HG03442 (cell line): ENCODE measurements around the gene CP.
"Not testable (repeated sequence)": the region's sequence is repeated elsewhere in the genome, so short reads cannot be mapped to it uniquely, and the experiment has no call there.

Experiments
- ATAC-seq: cut with Tn5 transposase; IDR thresholded peaks from one replicate; pipeline ENCODE4 v1.9.1; 2021; ENCODE audit warnings: mild to moderate bottlenecking, moderate library complexity; ENCODE audit not compliant: unreplicated experiment

The CP gene

DNA sequence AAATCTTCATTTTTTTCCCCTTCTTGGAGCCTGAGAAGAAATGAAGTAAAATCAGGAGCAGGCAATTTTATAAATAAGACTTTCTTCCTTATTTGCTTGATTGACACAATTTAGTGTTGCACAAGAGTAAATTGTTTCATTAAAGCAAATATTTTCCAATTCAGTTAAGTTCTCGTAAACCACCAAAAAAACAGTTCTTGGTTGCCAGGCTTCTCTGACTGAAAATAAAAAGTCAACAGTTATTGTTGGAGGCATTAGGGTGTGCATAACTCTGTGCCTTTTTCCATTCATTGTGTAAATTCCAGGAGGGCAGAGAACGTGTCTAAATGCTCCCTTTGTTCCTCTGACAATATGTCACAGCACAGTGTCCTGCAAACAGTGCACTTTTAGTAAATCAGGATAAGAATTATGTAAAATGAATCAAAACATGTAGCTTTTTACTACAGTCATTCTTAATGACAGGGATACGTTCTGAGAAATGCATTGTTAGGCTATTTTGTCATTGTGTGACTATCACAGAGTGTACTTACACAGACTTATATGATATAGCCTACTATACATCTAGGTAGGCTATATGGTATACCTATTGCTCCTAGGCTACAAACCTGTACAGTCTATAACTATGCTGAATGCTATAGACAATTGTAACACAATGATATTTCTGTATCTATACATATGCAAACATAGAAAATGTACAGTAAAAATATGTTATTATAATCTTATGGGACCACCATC lies at the start of gene CP:
Gene CP, minus strand, starts transcription at position 47 of the 735 bp plus-strand sequence. Its CDS starts 37 bp downstream, at position 10.
- no peak for ATAC-seq

DNA sequence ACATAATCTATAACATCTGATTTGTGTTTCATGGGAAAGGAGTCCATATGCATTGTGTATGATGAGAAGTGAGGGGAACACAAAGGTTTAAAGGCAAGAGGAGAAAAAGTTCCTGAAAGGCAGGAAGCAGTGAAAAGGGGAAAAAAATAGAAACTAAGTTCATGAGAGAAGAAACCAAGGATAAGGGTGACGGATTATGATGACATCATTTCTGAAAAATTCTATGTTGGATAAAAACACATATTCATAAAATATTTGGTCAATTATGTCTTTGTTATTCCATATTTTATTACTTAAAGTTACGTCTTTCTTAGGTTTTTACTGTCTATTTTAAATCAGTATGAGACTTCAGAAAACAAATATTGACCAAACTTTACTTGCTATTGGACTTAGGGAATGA lies 48.6 kb upstream of the CP start:
- no peak for ATAC-seq

DNA sequence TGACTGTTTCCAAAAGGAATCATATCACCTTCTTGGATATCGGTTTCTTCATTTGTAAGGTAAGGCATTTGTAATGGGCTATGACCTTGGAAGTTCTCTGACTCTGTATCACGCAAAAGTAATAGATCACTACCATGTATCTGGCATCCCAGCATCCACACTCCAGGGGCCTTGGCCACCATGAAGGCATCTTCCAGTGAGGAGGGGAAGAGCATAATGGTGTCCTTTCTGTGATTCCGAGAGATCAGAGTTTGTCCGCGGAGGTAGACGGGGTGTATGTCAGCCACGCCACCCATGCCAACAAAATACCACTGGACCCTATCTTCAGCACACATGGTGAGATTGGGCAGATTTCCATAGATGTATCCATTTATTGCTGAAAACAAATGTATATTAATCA lies 48.1 kb upstream of the CP start:
- ATAC-seq, result no peak

DNA sequence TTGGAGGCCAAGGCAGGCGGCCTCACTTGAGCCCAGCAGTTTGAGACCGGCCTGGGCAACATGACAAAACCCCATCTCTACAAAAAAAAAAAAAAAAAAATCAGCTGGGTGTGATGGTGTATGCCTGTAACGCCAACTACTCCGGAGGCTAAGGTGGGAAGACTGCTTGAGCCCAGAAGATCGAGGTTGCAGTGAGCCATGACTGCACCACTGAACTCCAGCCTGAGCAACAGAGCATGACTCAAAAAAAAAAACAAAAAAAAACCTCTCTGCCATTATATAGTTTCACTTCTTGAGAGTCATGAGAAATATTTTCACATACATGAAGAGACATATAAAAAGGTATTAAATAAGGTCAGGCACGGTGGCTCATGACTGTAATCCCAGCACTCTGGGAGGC lies 45.9 kb upstream of the CP start:
- ATAC-seq, result peak; percentile 60

DNA sequence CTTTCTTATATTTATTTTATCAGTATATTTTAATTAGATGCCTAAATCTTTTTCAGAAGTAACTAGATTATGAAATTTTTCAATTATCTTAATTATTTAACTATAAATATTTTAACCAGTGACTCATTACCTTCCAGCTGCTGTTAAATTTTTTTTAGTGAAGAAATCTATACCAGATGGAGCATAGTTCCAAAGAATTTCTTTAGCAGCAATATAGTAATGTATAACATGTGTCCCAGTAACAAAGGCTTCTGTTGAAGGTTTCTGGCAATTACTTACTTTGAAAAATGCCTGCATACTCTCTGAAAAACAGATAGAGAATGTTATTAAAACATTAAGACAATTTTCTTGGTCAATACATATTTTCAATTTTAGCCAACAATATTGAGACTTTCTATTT lies 45.1 kb upstream of the CP start:
- ATAC-seq, result no peak

DNA sequence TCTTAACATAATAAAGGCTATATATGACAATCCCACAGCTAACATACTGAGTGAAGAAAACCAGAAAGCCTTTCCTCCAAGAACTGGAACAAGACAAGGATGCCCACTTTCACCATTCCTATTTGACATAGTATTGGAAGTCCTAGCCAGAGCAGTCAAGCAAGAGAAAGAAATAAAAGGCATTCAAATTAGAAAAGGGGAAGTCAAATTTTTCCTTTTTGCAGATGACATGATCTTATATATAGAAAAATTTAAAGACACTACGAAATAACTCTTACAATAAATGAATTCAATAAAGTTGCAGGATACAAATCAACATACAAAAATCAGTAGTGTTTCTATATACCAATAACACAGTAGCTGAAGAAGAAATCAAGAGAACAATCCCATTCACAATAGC lies 42.2 kb upstream of the CP start:
- ATAC-seq, result no peak

DNA sequence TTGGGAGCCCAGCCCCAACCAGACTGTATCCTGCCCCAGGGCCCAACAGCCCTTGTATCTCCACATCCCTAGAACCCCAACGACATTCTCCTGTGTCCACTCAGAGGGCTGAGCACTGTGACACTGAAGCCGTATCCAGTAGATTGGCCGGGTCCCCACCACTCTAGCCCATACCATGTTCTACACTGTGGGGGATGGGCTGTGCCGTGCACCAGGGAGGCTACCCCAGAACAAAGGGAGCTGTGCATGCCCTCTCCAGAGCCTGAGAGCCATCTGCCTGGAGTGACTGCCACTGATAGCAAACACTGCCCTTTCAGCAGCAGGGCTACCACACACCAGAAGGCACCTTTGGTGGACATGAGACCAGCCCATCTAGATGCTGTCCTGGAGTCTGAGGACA lies 37.1 kb upstream of the CP start:
- no peak for ATAC-seq

DNA sequence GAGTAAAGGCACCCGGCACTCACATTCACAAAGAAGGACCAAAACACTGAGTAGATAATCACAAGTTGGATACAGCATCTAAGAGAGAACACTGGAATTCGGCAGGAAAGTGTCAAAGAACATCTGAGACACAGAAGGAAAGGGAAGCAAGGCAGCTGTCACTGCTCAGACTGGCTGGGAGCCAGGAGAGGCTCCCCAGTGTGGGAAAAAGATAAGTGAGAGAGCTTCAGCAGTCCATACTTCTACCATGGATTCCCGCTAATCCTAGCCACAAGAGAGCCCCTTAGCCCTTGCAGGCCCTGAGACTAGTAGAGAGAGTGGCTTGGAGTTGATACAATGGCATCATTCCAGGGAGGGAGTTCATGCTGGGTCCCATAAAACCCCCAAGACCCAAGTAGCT lies 36.7 kb upstream of the CP start:
- no peak for ATAC-seq

DNA sequence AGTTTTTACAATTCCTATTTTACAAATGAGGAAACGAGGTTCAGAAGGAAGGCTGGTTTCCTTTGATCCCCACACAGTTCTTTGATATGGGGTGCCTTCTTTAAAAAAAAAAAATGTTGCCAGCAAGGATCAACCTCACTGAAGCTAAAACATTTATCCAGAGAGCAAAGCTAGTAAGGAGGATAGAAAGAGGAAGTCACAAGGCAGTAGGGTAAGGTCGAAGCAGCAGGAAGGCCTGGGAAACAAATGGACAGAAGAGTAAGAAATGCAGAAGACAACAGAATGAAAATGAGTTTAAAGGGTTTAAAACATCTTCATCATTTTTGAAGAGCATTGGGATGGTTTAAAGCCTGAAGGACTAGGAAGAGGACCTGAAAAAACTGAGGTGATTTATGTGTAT lies 30.6 kb upstream of the CP start:
- ATAC-seq, result no peak

DNA sequence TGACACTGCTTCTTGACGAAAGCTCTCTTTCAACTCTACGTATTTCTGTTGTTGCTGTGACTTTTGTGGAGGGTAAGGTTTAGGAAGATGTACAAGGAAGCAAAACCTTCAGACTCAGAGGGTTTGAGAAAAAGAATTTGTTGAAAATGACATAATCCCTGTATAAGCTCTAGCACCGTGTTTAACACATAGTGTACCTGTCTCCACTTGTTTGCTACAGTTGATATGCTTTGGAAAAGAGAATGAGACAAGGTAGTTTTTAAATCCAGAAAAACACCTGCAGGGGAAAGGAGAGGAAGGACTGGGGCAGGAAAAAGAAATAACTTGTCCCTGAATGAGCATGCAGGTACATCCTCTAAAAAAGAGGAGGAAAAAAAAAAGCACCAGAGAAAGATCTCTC lies 29.6 kb upstream of the CP start:
- ATAC-seq, result no peak

DNA sequence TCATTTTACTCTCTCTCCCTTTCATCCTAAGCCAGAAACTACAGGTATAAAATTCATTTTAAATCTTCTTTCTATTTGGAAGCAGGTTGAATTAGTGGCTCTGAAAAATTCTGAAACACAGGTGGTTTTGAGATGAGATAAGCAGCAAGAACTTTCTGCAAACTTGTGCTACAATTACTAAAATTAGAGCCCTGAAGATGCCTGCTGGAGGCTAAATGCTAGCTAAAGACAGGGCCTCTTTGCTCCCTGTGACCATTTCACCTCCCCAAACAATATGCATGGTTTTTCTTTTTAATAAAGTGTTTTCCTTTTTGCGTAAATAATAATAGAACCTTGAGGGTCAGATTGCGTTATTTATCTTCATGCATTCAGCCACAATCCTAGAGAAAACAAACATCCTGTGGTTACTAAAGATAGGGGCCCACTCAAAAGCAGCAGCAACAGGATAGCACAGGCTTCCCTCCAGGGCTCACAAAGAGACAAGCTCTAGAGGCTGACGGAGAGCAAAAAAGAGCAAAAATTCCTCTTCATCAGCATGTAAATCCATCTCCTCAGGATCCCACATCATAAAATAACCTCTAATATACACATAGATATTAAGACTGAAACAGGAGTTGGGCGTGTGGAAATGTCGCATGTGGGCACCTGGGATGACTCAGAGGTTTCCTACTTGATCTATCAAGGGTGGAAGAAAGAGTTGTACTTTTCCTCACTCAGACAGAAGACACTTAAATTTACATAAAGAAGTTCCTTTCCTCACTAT lies 26.5 kb upstream of the CP start:
- peak; percentile 67 for ATAC-seq

DNA sequence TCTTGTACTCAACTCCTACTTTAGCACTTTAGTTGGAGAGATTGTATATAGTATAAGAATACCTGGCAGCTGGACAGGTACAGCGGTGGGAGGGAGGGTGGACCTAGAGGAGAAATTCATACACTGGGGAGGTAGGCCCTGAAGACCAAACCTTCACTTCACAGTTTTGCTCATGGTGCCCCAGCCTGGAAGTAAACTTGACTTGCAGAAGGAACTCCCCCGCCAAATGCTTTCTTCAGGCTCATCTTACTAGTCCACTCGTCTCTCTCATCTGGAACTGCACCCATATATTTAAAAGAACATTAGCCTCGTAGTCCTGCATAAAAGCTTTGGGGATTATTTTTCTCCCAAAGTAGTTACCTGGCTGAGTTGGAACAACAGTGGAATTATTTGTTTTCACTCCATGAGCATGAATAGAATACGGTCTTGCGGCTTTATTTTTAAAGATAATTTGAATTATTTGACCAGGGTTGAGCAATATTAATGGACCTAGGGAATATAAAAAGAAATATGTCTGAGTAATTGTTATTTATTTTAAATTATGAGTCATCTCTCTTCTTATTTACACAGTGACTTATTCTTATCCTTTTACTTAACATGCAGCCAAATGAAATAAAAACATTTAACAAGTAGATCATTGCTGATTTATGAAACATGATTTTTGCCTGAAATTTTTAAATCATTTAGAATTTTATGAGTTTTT lies 25.5 kb upstream of the CP start:
- ATAC-seq, result no peak

DNA sequence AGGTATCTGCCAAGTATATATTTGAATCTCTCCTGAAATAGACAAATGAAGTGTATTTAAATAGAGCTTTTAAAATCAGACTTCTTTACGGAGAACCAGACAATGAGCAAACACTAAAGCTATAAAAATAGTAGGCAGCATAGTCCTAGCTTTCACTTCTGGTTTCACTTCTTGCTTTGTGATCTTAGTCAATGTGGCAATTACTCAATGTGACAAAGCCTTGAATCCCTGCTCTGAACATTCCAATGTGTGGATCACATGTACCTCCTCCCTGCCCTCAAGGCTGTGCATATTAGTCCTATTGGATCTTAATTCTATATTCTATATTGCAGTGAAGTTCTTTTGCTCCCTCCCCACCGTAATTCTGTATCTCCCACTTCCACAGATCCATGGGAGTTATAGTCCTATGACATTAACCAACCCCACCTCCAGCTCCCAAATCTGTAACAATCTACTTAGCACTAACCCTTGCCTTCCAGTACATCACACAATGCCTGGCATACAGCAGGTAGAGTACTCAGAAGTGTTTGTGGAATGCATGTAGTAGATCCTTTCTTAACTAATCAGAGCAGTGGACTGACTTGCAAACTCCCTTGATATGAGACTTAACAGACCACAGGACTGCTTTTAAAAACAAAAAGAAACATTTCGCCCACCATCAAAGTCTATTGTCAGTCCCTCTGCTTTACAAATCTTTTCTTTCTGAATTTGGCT lies 24.3 kb upstream of the CP start:
- peak; percentile 65 for ATAC-seq

DNA sequence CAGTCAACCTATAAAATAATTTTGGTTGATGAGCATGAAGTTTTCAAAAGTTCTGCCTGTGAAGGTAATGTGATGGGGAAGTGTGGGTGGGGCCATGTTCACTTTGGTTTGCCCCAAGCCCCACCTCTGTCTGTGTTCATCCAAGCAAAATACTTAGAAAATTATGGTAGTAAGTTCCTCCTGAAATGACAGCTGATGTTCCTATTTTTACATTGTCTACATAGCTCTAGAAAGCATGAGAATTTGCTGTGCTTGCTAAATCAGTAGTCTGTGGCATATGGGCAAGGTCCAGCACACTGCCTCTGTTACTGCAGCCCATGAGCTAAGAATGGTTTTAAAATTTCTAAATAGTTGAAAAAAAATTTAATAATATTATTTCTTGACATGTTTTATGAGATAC lies 21.9 kb upstream of the CP start:
- peak; percentile 43 for ATAC-seq

DNA sequence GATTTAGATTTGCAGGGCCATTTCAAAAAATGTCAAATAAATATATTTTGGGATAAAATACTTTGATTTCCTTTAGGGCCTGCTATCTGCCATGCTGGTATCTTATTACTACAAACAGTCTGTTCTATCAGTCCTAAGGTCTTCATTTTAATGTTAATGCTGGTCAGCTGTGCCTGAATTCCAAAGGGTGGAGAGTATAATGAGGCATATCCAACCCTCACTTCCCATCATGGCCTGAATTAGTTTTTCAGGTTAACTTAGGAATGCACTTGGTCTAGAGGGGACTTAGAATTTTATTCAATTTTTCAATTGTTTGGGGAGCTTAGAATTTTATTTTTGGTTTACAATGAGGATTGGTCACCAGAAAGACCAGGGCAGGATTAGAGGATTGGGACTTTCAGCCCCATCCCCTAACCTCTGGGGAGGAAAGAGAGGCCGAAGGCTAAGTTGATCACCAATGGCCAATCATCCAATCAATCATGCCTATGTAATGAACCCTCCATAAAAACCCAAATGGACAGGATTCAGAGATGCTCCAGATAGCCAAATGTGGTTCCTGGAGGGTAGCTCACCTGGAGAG lies 17.8 kb upstream of the CP start:
- no peak for ATAC-seq

DNA sequence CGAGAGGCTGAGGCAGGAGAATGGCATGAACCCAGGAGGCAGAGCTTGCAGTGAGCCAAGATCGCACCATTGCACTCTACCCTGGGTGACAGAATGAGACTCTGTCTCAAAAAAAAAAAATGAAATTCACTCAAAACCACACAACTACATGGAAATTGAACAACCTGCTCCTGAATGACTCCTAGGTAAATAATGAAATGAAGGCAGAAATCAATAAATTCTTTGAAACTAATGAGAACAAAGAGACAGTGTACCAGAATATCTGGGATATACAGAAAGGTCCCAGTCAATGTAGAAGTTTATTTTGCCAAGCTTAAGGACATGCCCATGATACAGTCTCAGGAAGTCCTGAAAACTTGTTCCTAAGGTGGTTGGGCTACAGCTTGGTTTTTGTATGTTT lies 16.6 kb upstream of the CP start:
- not testable (repeated sequence) for ATAC-seq

DNA sequence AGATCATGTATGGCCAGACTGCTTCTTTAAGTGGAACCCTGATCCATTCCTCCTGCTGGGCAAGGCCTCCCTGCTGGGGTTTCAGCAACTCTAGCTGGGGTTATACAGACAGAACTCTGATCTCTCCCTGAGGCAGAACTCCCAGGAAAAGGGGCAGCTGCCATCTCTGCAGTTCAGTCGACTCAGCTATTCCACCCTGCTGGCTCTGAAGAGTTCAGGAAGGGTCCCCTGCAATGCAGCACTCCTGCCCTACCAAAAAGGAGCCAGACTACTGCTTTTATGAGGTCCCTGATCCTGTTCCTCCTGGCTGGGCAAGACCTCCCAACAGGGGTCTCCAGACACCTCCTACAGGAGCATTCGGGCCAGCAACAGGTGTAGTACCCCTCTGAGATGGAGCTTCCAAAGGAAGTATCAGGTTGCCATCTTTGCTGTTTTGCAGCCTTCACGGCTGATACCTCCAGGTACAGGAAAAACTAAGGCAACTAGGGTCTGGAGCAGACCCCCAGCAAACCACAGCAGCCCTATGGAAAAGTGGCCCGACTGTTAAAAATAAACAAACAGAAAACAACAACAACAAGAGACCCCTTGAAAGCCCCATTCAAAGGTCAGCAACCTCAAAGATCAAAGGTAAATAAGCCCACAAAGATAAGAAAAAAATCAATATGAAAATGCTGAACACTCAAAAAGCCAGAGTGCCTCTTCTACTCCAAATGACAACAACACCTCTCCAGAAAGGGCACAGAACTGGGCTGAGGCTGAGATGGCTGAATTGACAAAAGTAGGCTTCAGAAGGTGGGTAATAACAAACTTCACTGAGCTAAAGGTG lies 14.2 kb upstream of the CP start:
- ATAC-seq, result no peak

DNA sequence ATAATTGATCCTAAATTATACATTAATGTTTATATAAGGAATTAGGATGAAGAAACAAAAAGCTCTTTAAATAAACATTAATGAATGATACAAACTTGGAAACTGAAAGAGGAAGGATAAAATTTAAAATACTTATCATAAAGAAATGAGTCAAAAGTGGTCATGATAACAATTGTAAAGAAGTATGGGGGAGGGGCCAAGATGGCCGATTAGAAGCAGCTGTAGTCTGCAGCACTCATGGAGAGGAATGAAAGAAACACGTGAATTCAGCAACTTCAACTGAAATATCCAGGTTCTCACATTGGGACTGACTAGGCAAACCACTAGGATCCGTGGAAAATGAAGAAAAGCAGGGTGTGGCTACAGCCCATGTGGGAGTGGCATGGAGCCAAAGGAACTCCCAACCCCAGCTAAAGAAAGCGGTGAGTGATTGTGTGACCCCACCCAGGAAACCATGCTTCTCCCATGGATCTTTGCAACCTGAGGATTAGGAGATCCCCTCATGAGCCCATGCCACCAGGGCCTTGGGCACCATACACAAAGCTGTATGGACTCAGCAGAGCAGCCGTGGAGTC lies 13.1 kb upstream of the CP start:
- no peak for ATAC-seq

DNA sequence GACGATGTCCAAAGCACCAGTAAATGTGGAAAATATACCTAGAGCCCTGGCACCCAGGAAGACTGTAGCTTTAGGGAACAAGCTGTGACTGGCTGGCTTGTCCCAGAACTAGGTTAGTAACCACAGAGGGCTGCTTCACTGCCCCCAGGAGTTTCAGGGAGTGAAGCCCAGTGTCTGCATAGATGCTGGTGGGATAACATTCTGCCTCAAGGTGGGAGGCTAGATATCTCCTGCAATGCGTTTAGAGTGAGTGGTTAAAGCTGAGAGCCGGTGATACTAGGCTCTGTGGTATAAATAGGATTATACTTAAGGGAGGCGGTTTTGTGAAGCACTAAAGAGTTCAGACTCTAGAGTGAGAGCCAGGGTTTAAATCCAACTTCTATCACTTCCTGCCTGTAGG lies 11.7 kb upstream of the CP start:
- ATAC-seq, result no peak

DNA sequence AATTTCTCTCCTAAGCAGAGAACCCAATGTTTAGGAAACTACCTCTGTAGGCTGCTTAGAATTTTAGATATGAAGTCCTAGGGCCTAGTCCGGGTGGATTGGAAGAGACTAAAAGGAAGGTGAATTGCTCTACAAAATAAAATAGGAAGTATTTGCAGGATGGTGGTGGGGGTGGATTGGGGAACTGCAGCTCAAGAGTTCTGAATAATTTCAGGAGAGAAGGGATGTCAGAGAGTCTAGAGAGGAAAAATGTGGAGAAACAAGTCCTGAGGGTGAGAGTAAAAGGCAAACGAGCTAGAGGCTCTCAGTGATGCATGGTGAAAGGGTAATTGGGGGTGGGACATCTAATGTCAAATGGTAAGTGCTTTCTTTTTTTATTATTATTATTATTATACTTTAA lies 10.2 kb upstream of the CP start:
- ATAC-seq, result no peak
